Body of pancreas (tissue), 4 donors: Measurements from ENCODE around the gene OST4. TPM values are rescaled to one million over a fixed set of nuclear protein-coding genes. Genes with fewer than 3 reads are reported as not detected.

Experiments
- ATAC-seq: fragments of 150-250 bp; one replicate; pipeline ENCODE4 v1.9.1; 2016
- DNase-seq, 4 donors: peaks; one replicate each; pipeline ENCODE4 v3.0.0-alpha.2; 2019
- H3K27ac ChIP-seq, 4 donors: fragments of 200-600 bp; sonication (generic); 1 replicate in 3 of 4; 2 replicates in 1 of 4; pipeline versions ENCODE4 v1.5.1 to v1.6.1; 2016 to 2019; ENCODE audit warnings: mild to moderate bottlenecking in 1 of 4, mixed read lengths in 1 of 4, moderate library complexity in 1 of 4
- H3K27me3 ChIP-seq, 2 donors: fragments of 200-600 bp; sonication (generic); one replicate each; pipeline ENCODE4 v1.6.0; 2016; ENCODE audit warnings: mild to moderate bottlenecking in 1 of 2
- H3K36me3 ChIP-seq, 2 donors: fragments of 200-600 bp; sonication (generic); replicated peaks in 1 of 2; 2 replicates each; pipeline ENCODE4 v1.5.1; 2016; ENCODE audit warnings: low read depth in 2 of 2; ENCODE audit not compliant: insufficient read depth in 1 of 2
- H3K4me1 ChIP-seq: fragments of 200-600 bp; sonication (generic); one replicate; pipeline ENCODE4 v1.6.0; 2016
- H3K4me3 ChIP-seq, 2 donors: fragments of 200-600 bp; sonication (generic); 1 replicate in 1 of 2; 2 replicates in 1 of 2; pipeline ENCODE4 v1.5.1; 2016 to 2019
- H3K9me3 ChIP-seq, 3 donors: fragments of 200-600 bp; sonication (generic); 1 replicate in 2 of 3; 2 replicates in 1 of 3; pipeline ENCODE4 v1.5.1; 2016
- POLR2A ChIP-seq, 3 donors: fragments of 450-650 bp; IDR thresholded peaks; one replicate each; pipeline ENCODE4 v1.6.1; 2016; ENCODE audit warnings: antibody characterized with exemption in 3 of 3, mild to moderate bottlenecking in 2 of 3
- WGBS, 2 donors: methylation state at CpG; one replicate each; pipeline ENCODE4 v1.1.5; 2017; 5-methylcytosine and 5-hydroxymethylcytosine counted together
- intact Hi-C: fragments of 100-400 bp; cut with DNase I; formaldehyde crosslinking; loops from one replicate; pipeline ENCODE4 v1.15.1; 2023
- total RNA-seq, 2 donors: library from RNA; depleted of rRNA; stranded (reverse); fragments of >200 nt; gene quantifications; one replicate each; pipeline ENCODE4 v1.1.0, GENCODE V29; 2016
- TF ChIP-seq, protein P1 (sequence below), 7 experiments: fragments of 450-650 bp in 4 of 7; fragments of 200-600 bp in 3 of 7; sonication (generic) in 3 of 7; IDR thresholded peaks; one replicate each; pipeline ENCODE4 v1.5.1; 2016 to 2019; ENCODE audit warnings: antibody characterized with exemption in 7 of 7

The OST4 gene
- total RNA-seq, 2 donors from 2014 or later = 103 to 129 TPM

DNA sequence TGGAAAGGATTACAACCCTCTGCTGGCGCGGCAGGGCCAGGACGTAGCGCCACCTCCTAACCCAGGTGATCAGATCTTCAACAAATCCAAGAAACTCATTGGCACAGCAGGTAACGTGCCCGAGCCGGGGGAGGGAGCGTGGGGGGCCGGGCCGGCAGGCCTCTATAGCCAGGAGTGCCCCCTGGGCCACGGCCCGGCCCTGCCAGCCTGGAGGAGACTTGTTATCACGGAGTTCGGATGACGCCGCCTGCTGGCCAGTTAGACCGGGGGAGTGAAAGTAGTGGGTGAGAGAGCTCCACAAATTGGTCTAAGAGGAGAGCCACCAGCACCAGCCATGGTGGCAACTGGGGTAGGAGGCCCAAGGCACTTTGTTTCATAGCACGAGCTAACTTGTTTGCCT lies 47.3 kb downstream of the OST4 start:
- 81 to 87% methylated on average over 15 to 18 of the region's 18 CpGs for WGBS, 2 donors
- TF ChIP-seq, protein P1, sequence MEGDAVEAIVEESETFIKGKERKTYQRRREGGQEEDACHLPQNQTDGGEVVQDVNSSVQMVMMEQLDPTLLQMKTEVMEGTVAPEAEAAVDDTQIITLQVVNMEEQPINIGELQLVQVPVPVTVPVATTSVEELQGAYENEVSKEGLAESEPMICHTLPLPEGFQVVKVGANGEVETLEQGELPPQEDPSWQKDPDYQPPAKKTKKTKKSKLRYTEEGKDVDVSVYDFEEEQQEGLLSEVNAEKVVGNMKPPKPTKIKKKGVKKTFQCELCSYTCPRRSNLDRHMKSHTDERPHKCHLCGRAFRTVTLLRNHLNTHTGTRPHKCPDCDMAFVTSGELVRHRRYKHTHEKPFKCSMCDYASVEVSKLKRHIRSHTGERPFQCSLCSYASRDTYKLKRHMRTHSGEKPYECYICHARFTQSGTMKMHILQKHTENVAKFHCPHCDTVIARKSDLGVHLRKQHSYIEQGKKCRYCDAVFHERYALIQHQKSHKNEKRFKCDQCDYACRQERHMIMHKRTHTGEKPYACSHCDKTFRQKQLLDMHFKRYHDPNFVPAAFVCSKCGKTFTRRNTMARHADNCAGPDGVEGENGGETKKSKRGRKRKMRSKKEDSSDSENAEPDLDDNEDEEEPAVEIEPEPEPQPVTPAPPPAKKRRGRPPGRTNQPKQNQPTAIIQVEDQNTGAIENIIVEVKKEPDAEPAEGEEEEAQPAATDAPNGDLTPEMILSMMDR (IDR thresholded peaks at IDR 0.05) = no peak
- TF ChIP-seq POLR2A (IDR thresholded peaks at IDR 0.05) = no peak
- H3K4me3 ChIP-seq = no peak overlapping the region
- intact Hi-C loops = no loop called here
- H3K27ac ChIP-seq = no peak overlapping the region
- no peak for ATAC-seq
- no peaks in the 10 kb centered on the region for H3K36me3 ChIP-seq
- no peaks in the 10 kb centered on the region for H3K9me3 ChIP-seq
- no peaks in the 10 kb centered on the region for H3K27me3 ChIP-seq
- no peaks in the 10 kb centered on the region for H3K4me1 ChIP-seq
- DNase-seq = no peak

DNA sequence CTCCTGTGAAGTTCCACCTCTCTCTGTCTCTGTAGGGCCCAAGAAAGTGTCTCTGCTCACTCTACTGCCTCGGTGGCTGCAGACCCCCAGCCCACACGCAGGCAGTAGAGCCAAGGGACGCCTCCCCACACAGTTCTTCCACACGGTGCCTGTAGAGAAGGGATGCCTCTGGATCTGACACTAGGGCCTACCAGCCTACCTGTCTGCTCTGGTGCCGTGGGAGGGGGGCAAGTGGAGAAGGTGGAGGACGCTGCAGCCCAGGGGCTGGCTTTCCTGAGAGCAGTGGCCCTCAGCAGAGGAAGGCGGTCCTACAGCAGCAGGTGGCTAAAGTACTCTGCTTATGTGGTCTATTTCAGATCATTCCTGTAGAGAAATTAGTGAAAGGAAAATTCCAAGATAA lies 47.7 kb downstream of the OST4 start:
- Histone ChIP-seq H3K27ac (no peak overlapping the region), H3K9me3 (no peaks in the 10 kb centered on the region), H3K4me1 (no peaks in the 10 kb centered on the region), H3K36me3 (no peaks in the 10 kb centered on the region), H3K27me3 (no peaks in the 10 kb centered on the region), H3K4me3 (no peak overlapping the region)
- ATAC-seq = no peak
- intact Hi-C loops = no loop called here
- 85 to 88% methylated on average over 7 of the region's 7 CpGs for WGBS, 2 donors
- no peak for TF ChIP-seq POLR2A (IDR thresholded peaks at IDR 0.05)
- TF ChIP-seq, protein P1 (IDR thresholded peaks at IDR 0.05) = no peak
- DNase-seq = no peak

DNA sequence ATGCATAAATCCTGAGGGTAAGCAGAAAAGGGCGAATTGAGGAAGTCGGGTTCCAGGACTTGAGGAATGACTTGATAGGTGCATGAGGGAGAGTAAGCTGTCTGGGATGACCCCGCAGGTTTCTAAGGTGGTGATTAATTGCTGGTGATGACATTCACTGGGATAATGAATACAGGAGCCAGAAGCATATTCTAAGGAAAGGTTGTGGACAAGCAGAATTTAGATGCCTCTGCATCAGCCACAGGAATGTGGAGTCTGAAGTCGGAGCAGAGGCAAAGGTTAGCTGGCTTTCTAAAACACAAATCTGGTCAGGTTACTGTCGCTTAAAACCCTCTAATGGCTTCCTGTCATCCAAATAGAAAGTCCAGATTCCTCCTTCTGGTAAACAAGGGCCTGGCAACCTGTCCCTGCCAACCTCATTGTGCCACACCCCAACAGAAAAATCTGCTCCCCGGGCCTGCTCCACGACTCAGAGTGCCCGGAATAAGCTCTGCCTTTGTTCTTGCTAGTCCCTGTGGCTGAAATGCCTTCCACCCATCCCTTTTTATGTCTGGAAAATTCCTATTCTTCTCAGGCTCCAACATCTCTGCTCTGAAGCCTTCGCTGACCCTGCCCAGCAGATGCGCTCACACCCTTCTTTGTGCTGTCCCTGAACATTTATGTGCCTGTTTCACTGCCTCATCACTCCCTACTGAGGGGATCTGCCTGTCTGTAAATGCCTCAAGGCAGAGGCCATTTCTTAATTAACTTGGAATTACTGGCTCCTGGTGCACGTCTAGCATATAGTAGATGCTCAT lies 50.0 kb downstream of the OST4 start:
- no peak for TF ChIP-seq POLR2A (IDR thresholded peaks at IDR 0.05)
- TF ChIP-seq, protein P1 (IDR thresholded peaks at IDR 0.05) = no peak
- Histone ChIP-seq H3K4me3 (no peak overlapping the region), H3K9me3 (no peaks in the 10 kb centered on the region), H3K36me3 (no peaks in the 10 kb centered on the region), H3K27ac (no peak overlapping the region), H3K27me3 (no peaks in the 10 kb centered on the region), H3K4me1 (no peaks in the 10 kb centered on the region)
- ATAC-seq = no peak
- WGBS, 2 donors = 80 to 84% methylated on average over 11 of the region's 11 CpGs
- intact Hi-C loops = no loop called here
- DNase-seq = no peak

Other genes with a start within 250 kb of the OST4 start
- not detected for gene DPYSL5, start 223.5 kb downstream of the OST4 start, total RNA-seq
- 10 to 100 TPM in 1 of 2 donors, 1 to 10 TPM in 1; 9.3 to 15.8 TPM for gene MAPRE3, start 101.0 kb downstream of the OST4 start, total RNA-seq
- gene TMEM214, start 38.7 kb downstream of the OST4 start, total RNA-seq = 100 to 1,000 TPM in 1 of 2 donors, 10 to 100 TPM in 1; 59.9 to 119 TPM
- 10 to 100 TPM in 1 of 2 donors, 1 to 10 TPM in 1; 5.6 to 12.2 TPM for gene AGBL5, start 20.0 kb downstream of the OST4 start, total RNA-seq
- 10 to 100 TPM; 21.8 to 24.1 TPM for gene EMILIN1, start 7.0 kb upstream of the OST4 start, total RNA-seq
- gene KHK, start 15.1 kb upstream of the OST4 start, total RNA-seq = 1 to 10 TPM; 4.2 to 7.3 TPM
- 1 to 10 TPM; 1.0 to 3.0 TPM for gene CGREF1, start 47.5 kb upstream of the OST4 start, total RNA-seq
- under 1 TPM in 1 of 2 donors, not detected in 1; 0.33 TPM for gene ABHD1, start 52.2 kb upstream of the OST4 start, total RNA-seq
- 100 to 1,000 TPM in 1 of 2 donors, 10 to 100 TPM in 1; 56.3 to 103 TPM for gene PREB, start 63.0 kb upstream of the OST4 start, total RNA-seq
- gene PRR30, start 67.8 kb upstream of the OST4 start, total RNA-seq = not detected
- gene TCF23, start 77.3 kb upstream of the OST4 start, total RNA-seq = under 1 TPM; under 0.01 to 0.66 TPM
- 10 to 100 TPM; 69.2 to 75.0 TPM for gene ATRAID, start 140.4 kb upstream of the OST4 start, total RNA-seq
- gene SLC5A6, start 140.6 kb upstream of the OST4 start, total RNA-seq = 10 to 100 TPM; 17.4 to 34.6 TPM
- gene CAD, start 145.7 kb upstream of the OST4 start, total RNA-seq = 10 to 100 TPM; 18.4 to 36.9 TPM
- gene SLC30A3, start 191.4 kb upstream of the OST4 start, total RNA-seq = not detected
- gene DNAJC5G, start 203.8 kb upstream of the OST4 start, total RNA-seq = 1 to 10 TPM in 1 of 2 donors, not detected in 1; 1.3 TPM
- under 1 TPM in 1 of 2 donors, not detected in 1; 0.26 TPM for gene TRIM54, start 210.8 kb upstream of the OST4 start, total RNA-seq
- 1 to 10 TPM in 1 of 2 donors, not detected in 1; 2.9 TPM for gene UCN, start 236.8 kb upstream of the OST4 start, total RNA-seq